ENCODE data around the gene FFAR3. TPM values are rescaled to one million over a fixed set of nuclear protein-coding genes. Genes with fewer than 3 reads are reported as not detected.
"Not testable (repeated sequence)": the region's sequence is repeated elsewhere in the genome, so short reads cannot be mapped to it uniquely, and the experiment has no call there.

The FFAR3 gene
- total RNA-seq, 1 experiment from 2014 or later, result not detected

DNA sequence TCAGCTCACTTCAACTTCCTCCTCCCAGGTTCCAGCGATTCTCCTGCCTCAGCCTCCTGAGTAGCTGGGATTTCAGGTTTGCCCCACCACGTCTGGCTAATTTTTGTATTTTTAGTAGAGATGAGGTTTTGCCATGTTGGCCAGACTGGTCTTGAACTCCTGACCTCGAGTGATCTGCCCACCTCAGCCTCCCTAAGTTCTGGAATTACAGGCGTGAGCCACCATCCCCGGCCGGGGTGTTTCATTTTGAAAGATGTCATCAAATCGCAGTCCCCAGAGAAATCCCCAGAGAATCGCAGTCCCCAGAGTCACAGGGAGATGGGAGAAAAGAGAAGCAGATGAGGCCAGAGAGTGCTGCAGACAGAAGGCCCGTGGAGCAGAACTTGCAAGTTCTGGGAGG lies 43.2 kb downstream of the FFAR3 start:
- DNase-seq (ENCODE audit: low read depth), result not testable (repeated sequence)

DNA sequence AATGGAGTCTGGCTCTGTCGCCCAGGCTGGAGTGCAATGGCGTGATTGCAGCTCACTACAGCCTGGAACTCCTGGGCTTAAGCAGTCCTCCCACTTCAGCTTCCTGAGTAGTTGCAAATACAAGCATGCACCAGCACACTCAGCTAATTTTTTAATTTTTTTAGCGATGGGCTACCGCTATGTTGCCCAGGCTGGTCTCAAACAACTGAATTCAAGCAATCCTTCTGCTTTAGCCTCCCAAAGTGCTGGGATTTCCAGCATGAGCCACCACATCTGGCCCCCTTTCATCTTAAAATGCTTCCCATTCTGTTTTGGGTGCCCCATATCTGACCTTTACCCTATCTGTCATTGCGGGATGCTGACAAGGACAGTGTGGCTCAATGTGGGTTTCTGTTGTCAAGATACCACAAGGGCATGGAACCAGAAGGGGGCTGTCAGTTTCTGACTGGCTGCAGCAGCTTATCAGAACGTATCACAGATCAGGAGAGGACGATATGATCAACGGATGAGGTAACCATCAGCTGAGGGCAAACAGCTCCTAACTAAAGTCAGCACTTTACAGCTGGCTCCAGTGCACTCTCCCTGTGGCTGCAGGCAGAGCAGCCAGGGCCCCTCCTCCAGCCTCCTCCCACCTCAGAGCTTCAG lies 45.0 kb downstream of the FFAR3 start:
- no peak for DNase-seq (ENCODE audit: low read depth)

DNA sequence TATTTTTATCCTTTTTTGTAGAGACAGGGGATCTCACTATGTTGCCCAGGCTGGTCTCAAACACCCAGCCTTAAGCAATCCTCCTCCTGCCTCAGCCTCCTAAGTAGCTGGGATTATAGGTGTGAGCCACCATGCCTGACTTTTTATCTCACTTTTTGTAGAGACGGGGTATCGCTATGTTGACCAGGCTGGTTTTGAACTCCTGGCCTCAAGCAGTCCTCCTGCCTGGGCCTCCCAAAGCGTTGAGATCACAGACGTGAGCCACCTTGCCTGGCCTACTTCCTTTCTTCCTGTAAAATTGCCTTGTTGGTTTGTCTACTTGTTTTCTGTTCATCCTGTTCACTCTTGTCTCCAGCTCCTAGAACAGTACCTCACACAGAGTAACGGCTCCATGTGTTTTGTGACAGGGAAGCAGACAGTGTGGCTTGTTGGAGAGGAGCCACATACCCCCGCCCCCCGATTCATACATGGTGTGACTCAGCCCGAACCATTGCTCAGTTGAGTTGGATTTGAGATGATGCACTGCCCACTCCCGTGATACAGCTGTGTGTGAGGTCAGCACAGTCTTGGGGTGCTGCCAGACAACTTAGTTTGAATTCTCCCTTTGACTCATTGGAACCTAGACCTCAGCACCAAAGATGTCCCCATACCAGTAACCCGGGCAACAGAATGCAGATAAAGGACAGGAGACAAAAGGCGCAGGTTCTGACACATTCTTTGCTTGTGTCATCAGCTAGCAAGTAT lies 46.8 kb downstream of the FFAR3 start:
- DNase-seq (ENCODE audit: low read depth), result peak; percentile 83

DNA sequence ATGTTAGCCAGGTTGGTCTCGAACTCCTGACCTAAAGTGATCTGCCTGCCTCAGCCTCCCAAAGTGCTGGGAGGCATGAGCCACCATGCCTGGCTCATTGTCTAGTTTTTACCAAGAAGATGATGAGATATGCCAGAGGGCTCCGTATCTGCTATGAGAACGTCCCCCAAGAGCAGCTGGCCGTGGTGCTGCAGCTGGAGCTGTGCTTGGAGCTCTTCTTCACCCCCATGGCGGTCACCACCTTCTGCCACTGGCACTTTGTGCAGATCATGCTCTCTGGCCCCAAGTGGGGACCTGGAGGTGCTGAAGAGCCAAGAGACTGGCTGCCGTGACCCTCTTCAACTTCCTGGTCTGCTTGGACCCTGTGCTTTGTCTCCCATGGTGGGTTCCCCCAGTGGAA lies 49.4 kb downstream of the FFAR3 start:
- DNase-seq (ENCODE audit: low read depth), result no peak

DNA sequence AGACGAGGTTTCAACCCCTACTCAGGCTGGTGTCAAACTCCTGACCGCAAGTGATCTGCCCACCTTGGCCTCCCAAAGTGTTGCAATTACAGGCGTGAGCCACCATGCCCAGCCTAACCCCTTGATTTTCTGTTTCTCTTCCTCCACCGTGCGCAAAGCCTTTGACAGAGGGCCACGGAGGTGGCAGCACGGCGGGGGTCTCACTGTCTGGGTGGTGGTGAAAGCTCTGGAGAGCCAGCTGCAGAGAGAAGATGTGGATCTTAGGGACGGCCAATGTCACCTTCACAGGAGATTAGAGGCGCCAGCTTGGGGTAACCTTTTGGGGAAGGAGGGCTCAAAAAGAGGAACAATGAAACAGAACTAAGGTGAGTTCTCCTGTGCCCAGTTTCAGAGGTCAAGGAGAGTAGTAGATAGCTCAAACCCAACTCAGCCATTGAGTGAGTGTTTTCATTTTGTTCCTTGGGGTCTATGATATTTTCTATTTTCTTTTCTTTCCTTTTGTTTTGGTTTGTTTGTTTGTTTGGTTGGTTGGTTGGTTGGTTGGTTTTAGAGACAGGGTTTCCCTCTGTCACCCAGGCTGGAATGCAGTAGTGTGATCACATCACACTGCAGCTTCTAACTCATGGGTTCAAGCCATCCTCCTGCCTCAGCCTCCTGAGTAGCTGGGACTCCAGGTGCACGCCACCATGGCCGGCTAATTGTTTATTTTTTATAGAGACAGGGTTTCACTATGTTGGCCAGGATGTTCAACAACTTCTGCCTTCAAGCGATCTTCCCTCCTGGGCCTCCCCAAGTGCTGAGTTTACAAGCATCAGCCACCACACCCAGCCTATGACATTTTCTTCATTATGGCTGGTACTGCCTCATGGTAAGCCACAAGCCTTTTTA lies 50.3 kb downstream of the FFAR3 start:
- DNase-seq (ENCODE audit: low read depth), result no peak

DNA sequence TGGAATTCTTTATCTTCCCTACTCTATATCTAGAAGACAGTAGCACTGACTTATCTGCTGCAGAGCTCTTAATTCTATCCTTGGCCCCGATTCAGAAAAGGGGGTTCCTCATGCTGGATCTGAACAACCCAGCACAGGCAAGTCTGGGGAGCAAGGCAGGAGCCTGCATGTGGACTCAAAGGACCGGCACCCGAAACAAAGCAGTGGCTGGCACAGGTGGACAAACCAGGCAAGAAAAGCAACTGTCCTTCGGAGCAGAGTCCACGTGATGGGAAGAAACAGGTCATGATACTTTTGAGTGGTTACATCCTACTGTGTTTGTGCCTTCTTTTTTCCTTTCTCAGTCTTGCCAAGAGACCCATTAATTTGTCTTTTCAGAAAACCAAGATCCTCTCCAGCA lies 50.9 kb downstream of the FFAR3 start:
- DNase-seq (ENCODE audit: low read depth), result no peak

Other genes with a start within 250 kb of the FFAR3 start
- 3.0 and 3.7 TPM in 2 replicates for gene FXYD3, start 242.6 kb upstream of the FFAR3 start, total RNA-seq (2014; rRNA removed; shearing (Covaris generic))
- gene LGI4, start 223.4 kb upstream of the FFAR3 start, total RNA-seq (2014; rRNA removed; shearing (Covaris generic)), result 0.36 TPM in 1 of 2 replicates, not detected in the other
- gene FXYD1, start 219.6 kb upstream of the FFAR3 start, total RNA-seq (2014; rRNA removed; shearing (Covaris generic)), result 0.98 TPM in 1 of 2 replicates, not detected in the other
- gene FXYD7, start 215.2 kb upstream of the FFAR3 start, total RNA-seq (2014; rRNA removed; shearing (Covaris generic)), result not detected in 2 replicates
- 258 and 338 TPM in 2 replicates for gene FXYD5, start 203.7 kb upstream of the FFAR3 start, total RNA-seq (2014; rRNA removed; shearing (Covaris generic))
- not detected in 2 replicates for gene FAM187B, start 129.7 kb upstream of the FFAR3 start, total RNA-seq (2014; rRNA removed; shearing (Covaris generic))
- 1.8 TPM in 2 replicates for gene LSR, start 109.5 kb upstream of the FFAR3 start, total RNA-seq (2014; rRNA removed; shearing (Covaris generic))
- gene USF2, start 89.5 kb upstream of the FFAR3 start, total RNA-seq (2014; rRNA removed; shearing (Covaris generic)), result 33.9 and 37.4 TPM in 2 replicates
- gene HAMP, start 75.9 kb upstream of the FFAR3 start, total RNA-seq (2014; rRNA removed; shearing (Covaris generic)), result not detected in 2 replicates
- not detected in 2 replicates for gene MAG, start 66.3 kb upstream of the FFAR3 start, total RNA-seq (2014; rRNA removed; shearing (Covaris generic))
- 0.20 and 0.24 TPM in 2 replicates for gene CD22, start 29.3 kb upstream of the FFAR3 start, total RNA-seq (2014; rRNA removed; shearing (Covaris generic))
- not detected in 2 replicates for gene FFAR1, start 10.6 kb upstream of the FFAR3 start, total RNA-seq (2014; rRNA removed; shearing (Covaris generic))
- not detected in 2 replicates for gene GPR42, start 12.6 kb downstream of the FFAR3 start, total RNA-seq (2014; rRNA removed; shearing (Covaris generic))
- gene FFAR2, start 89.8 kb downstream of the FFAR3 start, total RNA-seq (2014; rRNA removed; shearing (Covaris generic)), result not detected in 2 replicates
- not detected in 2 replicates for gene KRTDAP, start 132.0 kb downstream of the FFAR3 start, total RNA-seq (2014; rRNA removed; shearing (Covaris generic))
- gene DMKN, start 155.2 kb downstream of the FFAR3 start, total RNA-seq (2014; rRNA removed; shearing (Covaris generic)), result 2.9 TPM in 1 of 2 replicates, not detected in the other
- gene SBSN, start 169.9 kb downstream of the FFAR3 start, total RNA-seq (2014; rRNA removed; shearing (Covaris generic)), result not detected in 2 replicates
- 0.20 TPM in 1 of 2 replicates, not detected in the other for gene GAPDHS, start 175.0 kb downstream of the FFAR3 start, total RNA-seq (2014; rRNA removed; shearing (Covaris generic))
- gene TMEM147, start 187.2 kb downstream of the FFAR3 start, total RNA-seq (2014; rRNA removed; shearing (Covaris generic)), result 133 and 153 TPM in 2 replicates
- 0.12 TPM in 1 of 2 replicates, not detected in the other for gene ATP4A, start 205.2 kb downstream of the FFAR3 start, total RNA-seq (2014; rRNA removed; shearing (Covaris generic))
- gene PMIS2, start 227.7 kb downstream of the FFAR3 start, total RNA-seq (2014; rRNA removed; shearing (Covaris generic)), result not detected in 2 replicates